OCI-LY1 (cell line): ENCODE results near the gene SYT15.
A peak's percentile ranks its signal among the peaks of the same experiment; 100 is the strongest.
"Not testable (repeated sequence)": the region's sequence is repeated elsewhere in the genome, so short reads cannot be mapped to it uniquely, and the experiment has no call there.

Source experiments
- H2AFZ ChIP-seq: fragments of 200-600 bp; sonication (generic), shearing (Covaris generic); 2 replicates; pipeline ENCODE4 v1.6.0; 2014; ENCODE audit warnings: antibody characterized with exemption, mild to moderate bottlenecking, low read length
- H3F3A ChIP-seq: fragments of 200-600 bp; sonication (generic), shearing (Covaris generic); 2 replicates; pipeline ENCODE4 v1.6.0; 2014; ENCODE audit warnings: mild to moderate bottlenecking, antibody characterized with exemption, low read length, moderate library complexity; ENCODE audit not compliant: insufficient read depth
- H3K27ac ChIP-seq: fragments of 200-600 bp; sonication (generic); 2 replicates; pipeline ENCODE4 v1.5.1; 2014; ENCODE audit warnings: low read length, mixed run types, mild to moderate bottlenecking, low read depth; ENCODE audit not compliant: poor library complexity, severe bottlenecking
- H3K27me3 ChIP-seq: fragments of 200-600 bp; sonication (generic); 2 replicates; pipeline ENCODE4 v1.6.0; 2014; ENCODE audit warnings: antibody characterized with exemption, mild to moderate bottlenecking, low read length, moderate library complexity; ENCODE audit not compliant: insufficient read depth
- H3K36me3 ChIP-seq: fragments of 200-600 bp; sonication (generic); 2 replicates; pipeline ENCODE4 v1.6.1; 2014; ENCODE audit warnings: mild to moderate bottlenecking, antibody characterized with exemption, low read length, moderate library complexity, mixed read lengths; ENCODE audit not compliant: insufficient read depth
- H3K4me1 ChIP-seq: fragments of 200-600 bp; sonication (generic); 2 replicates; pipeline ENCODE4 v1.5.1; 2014; ENCODE audit warnings: mild to moderate bottlenecking, low read length, moderate library complexity; ENCODE audit not compliant: insufficient read depth, severe bottlenecking
- H3K4me2 ChIP-seq: fragments of 200-600 bp; sonication (generic), shearing (Covaris generic); 2 replicates; pipeline ENCODE4 v1.6.1; 2014; ENCODE audit warnings: low read length
- H3K4me3 ChIP-seq: fragments of 200-600 bp; sonication (generic); 2 replicates; pipeline ENCODE4 v1.5.1; 2014; ENCODE audit warnings: low read length, low read depth, mild to moderate bottlenecking, mixed read lengths; ENCODE audit not compliant: poor library complexity, severe bottlenecking
- H3K79me2 ChIP-seq: fragments of 200-600 bp; shearing (Covaris generic); 2 replicates; pipeline ENCODE4 v1.6.1; 2016; ENCODE audit warnings: mixed run types, low read length, mixed read lengths; ENCODE audit not compliant: insufficient read depth
- H3K9ac ChIP-seq: fragments of 200-600 bp; sonication (generic), shearing (Covaris generic); 2 replicates; pipeline ENCODE4 v1.6.1; 2014; ENCODE audit warnings: mild to moderate bottlenecking, low read length, mixed read lengths
- H3K9me2 ChIP-seq: fragments of 200-600 bp; sonication (generic), shearing (Covaris generic); 2 replicates; pipeline ENCODE4 v1.6.1; 2014; ENCODE audit warnings: low read depth, mild to moderate bottlenecking, low read length, mixed read lengths
- H3K9me3 ChIP-seq: fragments of 200-600 bp; shearing (Covaris generic); 2 replicates; pipeline ENCODE4 v1.6.1; 2014; ENCODE audit warnings: low read length, mixed read lengths
- H4K20me1 ChIP-seq: fragments of 200-600 bp; sonication (generic), shearing (Covaris generic); 2 replicates; pipeline ENCODE4 v1.6.0; 2016; ENCODE audit warnings: mild to moderate bottlenecking, low read length; ENCODE audit not compliant: insufficient read depth

The SYT15 gene

DNA sequence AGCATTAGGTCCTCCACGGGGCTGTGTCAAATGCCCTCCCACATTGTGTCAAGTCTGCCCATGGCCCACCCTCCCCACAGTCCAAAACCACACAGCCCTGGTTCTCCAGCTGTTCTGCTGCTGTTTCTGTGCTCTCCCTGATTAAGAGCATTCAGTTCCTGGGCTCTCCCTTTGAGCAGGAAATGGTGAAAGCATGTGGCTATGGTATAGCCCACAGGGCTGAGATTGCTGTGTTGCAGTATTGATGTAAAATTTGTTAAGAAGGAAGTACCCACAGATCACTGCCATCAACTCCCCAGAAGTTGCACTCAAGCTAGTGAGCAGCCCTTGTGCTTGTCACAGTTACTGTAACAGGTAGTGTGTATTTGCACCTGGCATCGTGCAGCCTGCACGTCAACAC is 9.3 kb downstream of the SYT15 start:
- not testable (repeated sequence) for H3K4me1 ChIP-seq, H3K27ac ChIP-seq, H3K9ac ChIP-seq, H4K20me1 ChIP-seq, H3K27me3 ChIP-seq, H3K79me2 ChIP-seq, H3K4me2 ChIP-seq, H3F3A ChIP-seq, H3K4me3 ChIP-seq, H3K9me2 ChIP-seq, H2AFZ ChIP-seq, H3K9me3 ChIP-seq, H3K36me3 ChIP-seq

DNA sequence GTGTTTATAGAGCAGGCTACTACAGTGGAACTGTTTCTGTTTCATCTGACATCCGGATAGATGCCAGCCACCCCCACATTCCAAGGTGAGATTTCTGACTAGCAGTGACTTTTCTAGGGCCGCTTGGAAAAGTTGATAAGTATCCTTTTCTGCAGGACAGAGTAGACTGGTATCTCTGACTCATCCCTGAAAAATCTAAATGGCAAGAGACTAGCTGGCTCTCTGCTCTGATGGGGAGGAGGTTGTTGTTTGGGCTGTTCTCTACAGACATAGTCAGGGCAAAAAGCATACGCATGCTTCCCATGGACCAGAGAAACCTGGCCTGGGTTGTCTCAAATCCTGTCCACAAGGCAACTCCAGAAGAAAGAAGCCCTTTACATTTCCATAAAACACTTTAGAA is 10.7 kb downstream of the SYT15 start:
- H4K20me1 ChIP-seq, H3K4me3 ChIP-seq, H2AFZ ChIP-seq, H3K4me2 ChIP-seq, H3K9me3 ChIP-seq, H3K27ac ChIP-seq, H3K79me2 ChIP-seq, H3K36me3 ChIP-seq, H3F3A ChIP-seq, H3K27me3 ChIP-seq, H3K9me2 ChIP-seq, H3K4me1 ChIP-seq, H3K9ac ChIP-seq: not testable (repeated sequence)

DNA sequence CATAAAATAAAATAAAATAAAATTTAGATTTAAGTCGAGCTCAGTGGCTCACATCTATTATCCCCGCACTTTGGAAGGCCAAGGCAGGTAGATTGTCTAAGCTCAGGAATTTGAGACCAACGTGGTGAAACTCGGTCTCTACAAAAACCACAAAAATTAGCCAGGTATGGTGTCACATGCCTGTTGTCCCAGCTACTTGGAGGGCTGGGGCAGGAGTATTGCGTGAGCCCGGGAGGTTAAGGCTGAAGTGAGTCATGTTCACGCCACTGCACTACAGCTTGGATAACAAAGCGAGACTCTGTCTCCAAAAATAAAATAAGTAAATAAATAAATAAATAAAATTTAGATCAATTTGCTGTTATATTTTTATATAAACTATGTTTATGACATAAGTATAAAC is 12.1 kb downstream of the SYT15 start:
- H3K27me3 ChIP-seq, H4K20me1 ChIP-seq, H3K4me2 ChIP-seq, H3K4me1 ChIP-seq, H3K9me3 ChIP-seq, H3K79me2 ChIP-seq, H3K4me3 ChIP-seq, H3F3A ChIP-seq, H3K36me3 ChIP-seq, H3K9me2 ChIP-seq, H2AFZ ChIP-seq, H3K9ac ChIP-seq, H3K27ac ChIP-seq: not testable (repeated sequence)

DNA sequence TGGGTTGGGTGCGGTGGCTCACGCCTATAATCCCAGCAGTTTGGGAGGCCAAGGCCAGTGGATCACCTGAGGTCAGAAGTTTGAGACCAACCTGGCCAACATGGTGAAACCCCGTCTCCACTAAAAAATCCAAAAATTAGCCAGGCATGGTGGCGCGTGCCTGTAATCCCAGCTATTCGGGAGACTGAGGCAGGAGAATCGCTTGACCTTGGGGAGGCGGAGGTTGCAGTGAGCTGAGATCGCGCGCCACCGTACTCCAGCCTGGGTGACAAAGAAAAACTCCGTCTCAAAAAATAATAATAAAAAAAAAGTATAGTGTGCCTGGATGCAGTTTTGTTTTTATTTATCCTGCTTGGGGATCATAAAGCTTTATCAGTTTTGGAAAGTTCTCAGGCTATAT is 14.4 kb downstream of the SYT15 start:
- H3K4me2 ChIP-seq, H4K20me1 ChIP-seq, H3K27ac ChIP-seq, H3F3A ChIP-seq, H3K9me3 ChIP-seq, H3K9ac ChIP-seq, H3K79me2 ChIP-seq, H3K36me3 ChIP-seq, H2AFZ ChIP-seq, H3K9me2 ChIP-seq, H3K4me1 ChIP-seq, H3K27me3 ChIP-seq, H3K4me3 ChIP-seq: not testable (repeated sequence)

DNA sequence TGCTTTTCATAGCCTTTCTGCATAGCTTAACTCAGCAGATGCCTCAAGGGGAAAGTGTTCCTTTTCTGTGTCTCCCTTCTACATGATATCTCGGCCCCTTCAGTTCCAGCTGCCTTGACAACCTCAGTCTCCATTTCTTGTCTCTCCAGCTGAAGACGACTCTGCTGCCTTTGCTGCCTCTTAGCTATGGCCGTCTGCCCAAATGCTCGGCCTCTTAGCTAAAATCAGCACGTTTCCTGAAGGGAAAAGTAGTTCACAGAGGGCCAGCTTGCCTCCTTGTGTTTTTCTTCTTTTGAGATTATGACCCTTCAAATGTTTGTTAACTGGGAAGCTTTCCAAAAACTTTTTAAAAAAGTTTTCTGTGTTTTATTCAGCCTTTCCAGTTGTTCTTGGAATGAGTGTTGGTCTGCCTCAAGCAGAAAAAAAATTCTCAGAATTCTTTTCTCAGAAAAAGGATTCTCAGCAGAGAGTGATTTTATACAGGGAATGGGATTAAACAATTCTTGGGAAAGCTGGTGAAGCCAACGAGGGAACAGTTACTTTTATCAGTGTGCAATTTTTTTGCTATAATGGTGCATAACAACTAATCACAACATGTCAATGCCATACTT is 15.6 kb downstream of the SYT15 start:
- not testable (repeated sequence) for H3K4me3 ChIP-seq, H3F3A ChIP-seq, H2AFZ ChIP-seq, H3K9me3 ChIP-seq, H3K27me3 ChIP-seq, H3K9ac ChIP-seq, H3K27ac ChIP-seq, H4K20me1 ChIP-seq, H3K79me2 ChIP-seq, H3K9me2 ChIP-seq, H3K4me2 ChIP-seq, H3K36me3 ChIP-seq, H3K4me1 ChIP-seq

DNA sequence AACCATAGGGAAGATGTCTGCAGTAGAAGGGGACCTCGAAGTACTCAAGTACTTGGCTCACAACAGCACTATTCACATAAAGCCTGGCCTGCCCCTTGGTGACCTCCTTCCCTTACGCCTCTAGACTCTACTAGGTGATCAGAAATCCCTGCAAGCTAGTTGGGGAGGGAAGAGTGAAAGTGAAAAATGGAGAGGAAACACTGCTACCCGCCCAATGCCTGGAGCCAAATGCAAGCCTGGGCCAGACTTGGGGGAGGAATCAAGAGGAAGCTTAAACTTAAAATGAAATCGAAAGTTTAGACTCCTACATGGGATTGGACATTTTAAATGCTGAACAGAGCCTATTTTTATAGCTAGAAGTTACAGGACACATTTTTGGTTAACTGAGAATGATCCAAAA is 17.6 kb downstream of the SYT15 start:
- not testable (repeated sequence) for H3K9me3 ChIP-seq, H3F3A ChIP-seq, H3K79me2 ChIP-seq, H3K4me3 ChIP-seq, H3K27me3 ChIP-seq, H3K4me1 ChIP-seq, H3K9me2 ChIP-seq, H3K27ac ChIP-seq, H3K9ac ChIP-seq, H2AFZ ChIP-seq, H3K36me3 ChIP-seq, H4K20me1 ChIP-seq, H3K4me2 ChIP-seq

DNA sequence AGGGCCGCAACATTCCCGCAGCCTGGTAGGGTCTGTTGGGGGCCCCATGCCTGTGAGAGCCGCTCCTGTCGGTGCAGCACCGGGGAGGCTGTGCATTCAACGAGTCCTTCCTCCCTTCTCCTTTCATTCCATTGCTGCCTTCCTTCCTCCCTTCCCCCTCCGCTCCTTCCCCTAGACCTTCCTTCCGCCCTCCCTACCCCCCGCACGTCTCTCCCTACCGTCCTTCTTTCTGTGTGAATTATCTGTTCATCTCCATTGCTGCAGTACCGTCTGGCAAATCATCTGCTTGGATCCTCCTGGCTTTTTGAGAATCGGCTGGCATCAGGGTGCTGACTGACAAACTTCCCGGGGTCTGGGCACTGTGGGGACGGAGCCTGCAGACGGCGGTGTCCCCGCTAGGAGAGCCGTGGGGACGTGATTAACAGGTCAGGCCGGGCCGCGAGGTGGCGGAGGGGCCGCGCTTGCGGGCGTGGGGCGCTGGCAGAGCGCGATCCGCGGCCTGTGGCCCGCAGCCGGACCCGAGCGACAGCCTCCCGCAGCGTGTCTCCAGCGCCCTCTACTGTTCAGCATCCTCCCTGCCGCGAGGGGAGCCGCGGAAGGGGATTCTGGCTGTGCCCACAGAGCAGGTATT is 18.8 kb downstream of the SYT15 start:
- Histone ChIP-seq H3K4me2 (peak overlapping the region; percentile 48; the same call in 1 of the 2 replicates), H3K4me3 (peak overlapping the region; percentile 25)
- not testable (repeated sequence) for H2AFZ ChIP-seq, H3K27me3 ChIP-seq, H3K9me3 ChIP-seq, H3K9ac ChIP-seq, H3K36me3 ChIP-seq, H3K4me1 ChIP-seq, H3K79me2 ChIP-seq, H4K20me1 ChIP-seq, H3K9me2 ChIP-seq, H3F3A ChIP-seq, H3K27ac ChIP-seq

DNA sequence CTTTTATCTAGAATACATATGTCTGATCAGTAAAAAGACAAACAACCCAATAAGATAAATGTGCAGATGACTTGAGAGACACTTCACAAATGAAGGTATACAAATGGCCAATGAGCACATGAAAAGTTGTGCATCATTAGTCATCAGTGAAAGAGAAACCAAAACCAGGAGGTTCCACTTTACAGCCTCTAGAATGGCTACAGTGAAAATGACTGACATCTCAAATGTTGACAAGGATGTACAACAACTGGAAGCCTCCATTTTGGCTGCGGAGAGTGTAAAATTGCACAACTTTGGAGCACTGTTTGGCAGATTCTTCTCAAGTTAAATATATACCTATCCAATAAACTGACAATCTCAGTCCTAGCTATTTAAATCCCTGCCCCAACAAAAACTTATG is 21.6 kb downstream of the SYT15 start:
- H3K4me3 ChIP-seq, H3K79me2 ChIP-seq, H3F3A ChIP-seq, H3K9me2 ChIP-seq, H3K27ac ChIP-seq, H4K20me1 ChIP-seq, H3K36me3 ChIP-seq, H3K4me2 ChIP-seq, H3K27me3 ChIP-seq, H3K9me3 ChIP-seq, H3K4me1 ChIP-seq, H3K9ac ChIP-seq, H2AFZ ChIP-seq: not testable (repeated sequence)
